ENCODE measurements around the gene PSPN.

Gene PSPN

DNA sequence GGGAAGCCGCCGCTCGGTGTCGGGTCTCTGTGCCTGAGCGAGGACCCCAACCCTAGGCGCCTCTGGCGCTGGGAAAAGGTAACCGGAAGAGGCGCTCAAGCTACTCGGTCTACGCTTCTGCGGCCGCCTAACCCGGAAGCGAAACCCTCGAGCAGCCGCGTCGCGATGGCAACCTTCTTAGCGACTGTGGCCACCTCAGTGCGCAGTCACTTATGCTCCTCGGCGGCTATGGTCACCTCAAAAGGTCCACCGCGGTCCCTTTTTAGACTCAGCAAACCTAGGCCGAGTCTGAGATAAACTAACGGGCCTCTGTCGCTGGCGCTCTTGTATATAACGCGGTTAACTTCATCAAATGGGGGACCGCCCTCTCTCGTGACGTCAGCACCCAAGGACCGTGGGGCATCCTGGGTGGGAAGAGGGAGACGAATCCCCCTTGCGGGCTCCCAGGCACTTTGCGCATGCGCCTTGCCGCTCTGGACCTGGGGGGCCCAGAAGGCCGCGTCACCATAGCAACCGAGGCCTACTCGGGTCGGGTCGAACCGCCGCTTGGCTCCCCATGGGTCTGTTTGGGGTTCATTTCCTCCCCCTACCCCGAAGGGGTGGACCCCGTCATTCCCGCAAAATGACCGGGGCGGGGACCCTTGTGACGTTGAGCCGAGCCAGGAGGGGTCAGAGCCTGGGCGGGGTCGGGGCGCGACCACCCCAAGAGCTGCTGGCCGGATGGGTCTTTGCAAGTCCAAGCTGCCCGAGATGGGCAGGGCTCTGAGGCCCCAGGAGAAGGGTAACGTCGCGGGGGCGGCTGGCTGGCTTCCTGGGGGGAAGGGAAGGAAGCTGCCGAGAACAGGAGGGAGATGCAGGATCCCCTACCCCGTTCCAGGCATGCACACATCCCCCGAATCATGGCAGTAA is 17.6 kb upstream of the PSPN start, which contains the start of gene GTF2F1:
Gene GTF2F1 (minus strand): TSS at position 91 of the 909 bp plus-strand sequence. CDS start 169 bp downstream, outside the sequence.
- Mint-ChIP-seq H3K9me3 (no peaks in the 10 kb centered on the region), H3K27me3 (ENCODE audit: low read depth) (no peaks in the 10 kb centered on the region), H3K27ac (peak within 1 kb of the TSS; percentile 97), H3K4me1 (ENCODE audit: low read depth) (peaks cover 27% of the 10 kb centered on the region), H3K36me3 (ENCODE audit: low read depth) (peaks cover 22% of the 10 kb centered on the region), H3K4me3 (peak within 1 kb of the TSS; percentile 98)
- DNase-seq (ENCODE audit: low spot score) = peak; percentile 86

DNA sequence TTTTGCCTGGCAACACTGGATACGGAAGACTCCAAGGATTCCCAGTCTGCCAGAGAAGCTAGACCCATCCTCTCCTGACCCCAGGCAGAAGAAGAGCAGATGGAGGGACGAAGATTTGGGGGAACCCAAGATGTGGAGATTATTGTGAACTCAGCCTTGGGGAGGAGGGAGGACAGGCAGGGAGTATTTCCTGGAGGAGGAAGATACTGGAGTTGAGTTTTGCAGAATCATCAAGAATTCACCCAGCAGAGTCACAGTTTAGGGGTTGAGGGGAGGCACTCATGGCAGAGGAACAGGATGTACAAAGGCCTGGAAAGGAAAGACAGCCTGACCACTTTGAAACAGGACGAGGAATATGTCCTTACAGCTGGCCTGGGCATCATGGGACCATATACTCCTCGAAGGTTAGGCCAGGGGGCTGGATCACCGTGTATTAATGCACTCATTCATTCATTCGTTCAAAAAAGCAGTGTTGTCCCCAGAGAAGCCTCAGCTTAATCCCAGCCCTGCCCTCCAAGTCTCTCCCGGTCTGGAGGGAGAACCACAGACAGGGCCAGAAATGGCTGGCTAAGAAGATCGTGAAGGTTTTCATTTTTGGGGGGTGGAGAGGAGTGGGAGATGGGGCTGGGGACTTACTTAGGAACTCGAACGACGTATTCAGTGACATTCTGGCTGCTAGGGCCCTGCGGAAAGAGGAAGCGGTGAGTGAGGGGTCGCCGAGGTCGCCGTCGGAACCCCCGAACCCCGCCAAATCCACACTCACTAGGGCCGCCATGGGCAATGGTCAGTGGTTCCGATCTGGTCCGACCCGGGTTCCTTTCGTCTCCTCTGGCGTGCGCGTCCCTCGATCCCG is 16.7 kb upstream of the PSPN start:
- Mint-ChIP-seq H3K27ac (peak overlapping the region; percentile 97), H3K4me3 (peak overlapping the region; percentile 98), H3K9me3 (no peaks in the 10 kb centered on the region), H3K4me1 (ENCODE audit: low read depth) (peaks cover 27% of the 10 kb centered on the region), H3K36me3 (ENCODE audit: low read depth) (peaks cover 25% of the 10 kb centered on the region), H3K27me3 (ENCODE audit: low read depth) (no peaks in the 10 kb centered on the region)
- DNase-seq (ENCODE audit: low spot score) = no peak

DNA sequence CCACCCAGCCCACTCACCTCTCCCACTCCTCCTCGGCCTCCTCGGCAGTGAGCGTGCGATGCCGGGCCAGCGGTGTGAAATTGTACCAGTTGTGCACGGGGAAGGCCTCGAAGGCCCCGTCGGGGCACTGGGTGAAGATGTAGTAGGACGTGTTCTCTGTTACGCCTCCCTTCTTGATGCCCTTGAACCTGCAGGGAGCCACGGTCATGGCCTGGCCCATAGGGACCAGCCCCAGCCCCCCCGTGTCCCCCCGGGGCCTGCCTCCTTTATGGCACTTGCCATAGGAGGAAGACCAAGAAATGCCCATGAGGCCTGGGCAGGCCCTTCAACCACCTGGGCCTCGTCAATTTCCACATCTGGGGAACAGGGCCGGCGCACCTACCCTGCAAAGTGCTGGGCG is 11.6 kb upstream of the PSPN start:
- Mint-ChIP-seq H3K9me3 (no peaks in the 10 kb centered on the region), H3K4me3 (no peak overlapping the region), H3K36me3 (ENCODE audit: low read depth) (peaks cover 40% of the 10 kb centered on the region), H3K4me1 (ENCODE audit: low read depth) (peaks cover 13% of the 10 kb centered on the region), H3K27me3 (ENCODE audit: low read depth) (no peaks in the 10 kb centered on the region), H3K27ac (no peak overlapping the region)
- no peak for DNase-seq (ENCODE audit: low spot score)

DNA sequence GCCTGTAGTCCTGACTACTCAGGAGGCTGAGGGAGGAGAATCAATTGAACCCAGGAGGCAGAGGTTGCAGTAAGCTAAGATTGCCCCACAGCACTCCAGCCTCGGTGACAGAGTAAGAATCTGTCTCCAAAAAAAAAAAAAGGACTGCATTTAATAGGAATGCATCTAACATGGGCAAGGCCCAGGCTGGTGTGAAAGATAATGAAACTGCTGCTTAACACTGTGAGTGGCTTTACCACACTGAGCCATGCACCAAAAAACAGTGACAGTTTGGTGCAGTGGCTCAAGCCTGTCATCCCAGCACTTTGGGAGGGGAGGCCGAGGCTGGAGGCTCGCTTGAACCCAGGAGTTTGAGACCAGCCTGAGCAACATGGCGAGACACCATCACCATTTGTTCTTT is 8.6 kb upstream of the PSPN start:
- H3K9me3 Mint-ChIP-seq = no peaks in the 10 kb centered on the region
- H3K27ac Mint-ChIP-seq = no peak overlapping the region
- no peaks in the 10 kb centered on the region for H3K27me3 Mint-ChIP-seq (ENCODE audit: low read depth)
- DNase-seq (ENCODE audit: low spot score) = no peak
- H3K4me1 Mint-ChIP-seq (ENCODE audit: low read depth) = no peaks in the 10 kb centered on the region
- H3K36me3 Mint-ChIP-seq (ENCODE audit: low read depth) = peaks cover 50% of the 10 kb centered on the region
- H3K4me3 Mint-ChIP-seq = no peak overlapping the region

DNA sequence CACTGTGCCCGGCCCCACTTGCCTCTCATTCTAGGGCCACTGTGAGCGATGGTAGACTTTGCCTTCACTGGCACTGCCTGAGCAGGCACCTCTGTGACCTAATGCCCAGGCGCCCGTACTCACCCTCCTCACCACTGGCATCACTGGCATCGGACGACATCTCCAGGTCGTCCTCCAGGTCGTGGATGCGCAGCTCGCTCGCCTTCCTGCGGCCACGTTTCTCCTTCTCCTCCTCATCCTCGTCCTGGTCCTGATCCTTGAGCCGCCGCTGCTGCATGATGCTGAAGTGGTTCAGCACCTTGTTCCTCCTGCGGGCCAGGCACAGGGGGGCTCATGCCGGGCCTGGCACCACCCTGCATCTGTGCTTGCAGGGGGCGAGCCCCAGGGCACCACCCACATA is 7.5 kb upstream of the PSPN start:
- DNase-seq (ENCODE audit: low spot score) = no peak
- no peaks in the 10 kb centered on the region for H3K9me3 Mint-ChIP-seq
- no peaks in the 10 kb centered on the region for H3K27me3 Mint-ChIP-seq (ENCODE audit: low read depth)
- H3K4me3 Mint-ChIP-seq = no peak overlapping the region
- no peaks in the 10 kb centered on the region for H3K4me1 Mint-ChIP-seq (ENCODE audit: low read depth)
- peaks cover 53% of the 10 kb centered on the region for H3K36me3 Mint-ChIP-seq (ENCODE audit: low read depth)
- no peak overlapping the region for H3K27ac Mint-ChIP-seq

DNA sequence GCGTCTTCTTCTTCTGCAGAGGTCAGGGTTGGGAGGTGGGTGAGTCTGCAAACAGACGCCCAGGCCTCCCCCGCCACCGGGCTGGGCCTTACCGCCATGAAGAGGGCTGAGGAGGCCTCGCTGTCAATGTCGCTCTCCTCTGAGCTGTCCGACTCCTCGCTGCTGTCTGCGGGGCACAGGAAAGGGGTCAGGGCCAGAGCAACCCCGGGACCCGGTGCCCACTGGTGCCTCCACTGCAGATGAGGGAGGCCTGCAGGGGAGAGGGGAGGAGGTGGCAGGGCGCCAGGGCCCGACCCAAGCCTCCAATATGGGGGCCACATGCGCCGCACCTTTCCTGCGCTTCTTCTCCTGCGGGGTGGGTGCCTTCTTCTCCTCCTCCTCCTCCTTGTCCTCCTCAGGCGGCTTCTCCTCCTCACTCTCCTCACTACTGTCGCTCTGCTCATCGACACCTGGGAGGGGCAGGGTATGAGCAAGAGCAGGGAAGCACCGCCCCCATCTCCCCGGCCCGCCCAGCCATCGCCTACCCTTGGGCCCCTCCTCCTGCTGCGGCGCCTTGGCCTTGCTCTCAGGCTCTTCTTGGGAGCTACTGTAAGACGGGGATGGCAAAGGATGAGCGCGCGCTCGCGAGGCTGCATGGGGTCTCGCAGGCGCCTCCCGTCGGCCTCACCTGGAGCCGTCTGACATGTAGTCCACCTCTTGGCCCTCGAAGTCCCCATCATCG is 5.5 kb upstream of the PSPN start:
- no peak overlapping the region for H3K4me3 Mint-ChIP-seq
- no peak overlapping the region for H3K27ac Mint-ChIP-seq
- peaks cover 45% of the 10 kb centered on the region for H3K36me3 Mint-ChIP-seq (ENCODE audit: low read depth)
- no peaks in the 10 kb centered on the region for H3K9me3 Mint-ChIP-seq
- H3K4me1 Mint-ChIP-seq (ENCODE audit: low read depth) = no peaks in the 10 kb centered on the region
- DNase-seq (ENCODE audit: low spot score) = no peak
- no peaks in the 10 kb centered on the region for H3K27me3 Mint-ChIP-seq (ENCODE audit: low read depth)

DNA sequence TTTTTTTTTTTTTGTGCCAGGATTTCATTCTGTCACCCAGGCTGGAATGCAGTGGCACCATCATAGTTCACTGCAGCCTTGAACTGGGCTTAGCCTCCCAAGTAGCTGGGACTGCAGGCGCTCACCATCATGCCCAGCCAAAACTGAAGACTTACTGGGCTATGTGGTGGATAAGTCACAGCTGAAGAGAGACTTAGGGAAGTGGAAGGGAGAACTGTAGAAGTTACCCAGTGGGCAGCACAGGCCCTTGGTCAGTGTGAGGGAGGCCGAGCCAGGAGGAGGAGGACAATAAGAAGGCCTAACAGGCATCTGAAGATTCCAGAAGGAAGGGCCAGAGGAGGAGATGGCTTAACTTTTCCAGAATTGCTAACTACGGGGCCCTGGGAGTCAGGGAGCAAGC is 4.0 kb upstream of the PSPN start:
- DNase-seq (ENCODE audit: low spot score) = no peak
- peaks cover 41% of the 10 kb centered on the region for H3K36me3 Mint-ChIP-seq (ENCODE audit: low read depth)
- no peaks in the 10 kb centered on the region for H3K9me3 Mint-ChIP-seq
- H3K4me1 Mint-ChIP-seq (ENCODE audit: low read depth) = no peaks in the 10 kb centered on the region
- no peaks in the 10 kb centered on the region for H3K27me3 Mint-ChIP-seq (ENCODE audit: low read depth)
- peak overlapping the region; percentile 42 for H3K27ac Mint-ChIP-seq
- no peak overlapping the region for H3K4me3 Mint-ChIP-seq

DNA sequence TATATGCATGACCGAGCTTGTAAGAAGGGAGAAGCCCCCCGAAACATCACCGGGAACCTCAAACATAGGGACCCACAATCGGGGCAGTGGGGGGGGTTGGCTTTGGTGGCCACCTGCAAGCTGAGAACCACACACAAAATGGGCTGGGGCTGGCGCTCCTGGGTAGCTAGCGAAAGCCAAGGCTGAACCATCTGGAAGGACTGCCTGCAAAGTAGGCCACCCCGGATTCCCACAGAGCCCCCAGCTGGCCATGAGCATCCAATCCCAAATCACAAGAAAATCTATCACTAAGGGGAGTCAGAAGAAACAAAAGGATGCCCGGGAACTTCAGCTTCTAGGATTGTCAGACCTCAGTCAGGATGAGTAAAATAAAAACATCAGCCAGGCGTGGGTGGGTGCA is 2.8 kb upstream of the PSPN start:
- no peaks in the 10 kb centered on the region for H3K9me3 Mint-ChIP-seq
- H3K4me1 Mint-ChIP-seq (ENCODE audit: low read depth) = peaks cover 4% of the 10 kb centered on the region
- H3K27me3 Mint-ChIP-seq (ENCODE audit: low read depth) = no peaks in the 10 kb centered on the region
- H3K4me3 Mint-ChIP-seq = no peak overlapping the region
- H3K36me3 Mint-ChIP-seq (ENCODE audit: low read depth) = peaks cover 40% of the 10 kb centered on the region
- no peak overlapping the region for H3K27ac Mint-ChIP-seq
- DNase-seq (ENCODE audit: low spot score) = no peak

DNA sequence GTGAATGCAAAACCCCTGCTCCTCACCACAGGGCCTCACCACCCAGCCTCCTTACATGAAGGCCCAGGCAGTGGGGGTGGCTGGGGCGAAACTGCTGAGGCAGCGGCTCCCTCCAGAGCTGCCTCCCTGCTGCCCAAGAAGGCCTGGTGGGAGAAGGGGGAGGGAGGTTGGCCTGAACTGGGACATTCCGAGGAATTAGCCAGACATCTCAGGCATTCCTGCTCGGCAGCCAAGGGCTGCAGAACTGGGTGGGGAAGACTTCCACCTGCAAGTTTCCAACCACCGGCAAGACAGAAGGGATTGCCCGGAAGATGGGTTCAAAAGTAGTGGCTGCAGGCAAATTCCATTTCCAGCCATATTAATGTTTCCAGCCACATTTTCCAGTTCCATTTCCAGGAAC is 2.3 kb upstream of the PSPN start:
- Mint-ChIP-seq H3K4me1 (ENCODE audit: low read depth) (peaks cover 5% of the 10 kb centered on the region), H3K9me3 (no peaks in the 10 kb centered on the region), H3K27me3 (ENCODE audit: low read depth) (no peaks in the 10 kb centered on the region), H3K36me3 (ENCODE audit: low read depth) (peaks cover 36% of the 10 kb centered on the region), H3K27ac (no peak overlapping the region), H3K4me3 (no peak overlapping the region)
- no peak for DNase-seq (ENCODE audit: low spot score)

DNA sequence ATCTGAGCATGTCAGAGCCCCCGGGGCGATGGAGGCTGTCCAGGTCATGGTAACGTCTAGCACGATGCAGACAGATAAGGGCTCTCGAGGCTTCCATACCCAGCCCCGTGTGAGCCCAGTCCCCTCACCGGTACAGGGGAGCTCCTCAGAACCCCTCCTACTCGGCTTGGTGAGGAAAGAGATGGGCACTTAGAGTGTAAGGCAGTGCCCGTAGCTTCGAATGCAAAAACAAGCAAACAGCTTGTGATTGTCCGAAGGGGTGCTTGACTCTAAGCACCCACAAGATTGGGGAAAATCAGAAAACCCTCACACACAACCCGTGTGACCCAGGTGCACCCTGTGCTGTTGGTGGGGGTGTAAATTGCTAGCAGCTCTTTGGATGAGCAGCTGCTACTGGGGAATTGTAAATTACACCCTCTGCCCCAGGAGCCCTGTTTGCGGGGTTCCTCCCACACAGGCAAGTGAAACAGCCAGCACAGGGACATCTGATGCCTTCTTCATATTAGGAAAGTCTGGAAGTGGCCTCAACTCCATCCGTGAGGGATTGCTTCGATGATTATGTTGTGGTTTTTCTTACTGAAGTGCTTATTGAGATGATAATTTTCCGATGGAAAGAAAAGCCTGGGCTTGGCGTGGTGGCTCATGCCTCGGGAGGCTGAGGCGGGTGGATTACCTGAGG is 918 bp upstream of the PSPN start:
- Mint-ChIP-seq H3K36me3 (ENCODE audit: low read depth) (peaks cover 27% of the 10 kb centered on the region), H3K9me3 (no peaks in the 10 kb centered on the region), H3K4me1 (ENCODE audit: low read depth) (peaks cover 9% of the 10 kb centered on the region), H3K27ac (no peak overlapping the region), H3K27me3 (ENCODE audit: low read depth) (no peaks in the 10 kb centered on the region), H3K4me3 (no peak overlapping the region)
- no peak for DNase-seq (ENCODE audit: low spot score)

DNA sequence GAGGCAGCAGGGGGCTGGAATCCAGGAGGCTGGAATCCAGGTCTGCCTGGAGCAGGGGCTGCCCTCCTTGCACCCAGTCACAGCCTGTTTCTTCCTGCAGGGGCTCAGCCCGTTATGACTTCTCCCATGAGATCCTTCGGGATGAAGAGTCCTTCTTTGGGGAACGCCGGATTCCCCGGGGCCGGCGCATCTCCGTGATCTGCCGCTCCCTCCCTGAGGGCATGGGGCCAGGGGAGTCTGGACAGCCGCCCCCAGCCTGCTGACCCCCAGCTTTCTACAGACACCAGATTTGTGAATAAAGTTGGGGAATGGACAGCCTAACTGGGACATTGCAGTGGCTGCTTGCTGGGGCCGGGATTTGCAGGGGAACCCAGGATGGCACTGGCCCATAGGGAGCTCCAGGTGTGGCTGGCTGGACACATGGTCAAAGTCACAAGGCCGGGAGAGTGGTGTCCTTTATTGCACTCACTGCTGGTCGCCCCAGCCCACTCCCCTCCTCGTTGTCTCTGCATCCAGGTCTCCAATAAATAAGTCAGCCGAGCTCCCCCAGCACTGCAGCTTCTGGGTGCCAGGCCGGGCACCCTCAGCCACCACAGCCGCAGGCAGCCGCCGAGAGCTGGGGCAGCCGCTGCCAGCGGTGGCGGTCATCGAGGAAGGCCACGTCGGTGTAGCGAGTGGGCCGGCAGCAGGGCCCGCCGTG is 872 bp downstream of the PSPN start:
- H3K9me3 Mint-ChIP-seq = no peaks in the 10 kb centered on the region
- DNase-seq (ENCODE audit: low spot score) = no peak
- peaks cover 12% of the 10 kb centered on the region for H3K36me3 Mint-ChIP-seq (ENCODE audit: low read depth)
- peaks cover 12% of the 10 kb centered on the region for H3K4me1 Mint-ChIP-seq (ENCODE audit: low read depth)
- H3K4me3 Mint-ChIP-seq = no peak overlapping the region
- no peaks in the 10 kb centered on the region for H3K27me3 Mint-ChIP-seq (ENCODE audit: low read depth)
- no peak overlapping the region for H3K27ac Mint-ChIP-seq

DNA sequence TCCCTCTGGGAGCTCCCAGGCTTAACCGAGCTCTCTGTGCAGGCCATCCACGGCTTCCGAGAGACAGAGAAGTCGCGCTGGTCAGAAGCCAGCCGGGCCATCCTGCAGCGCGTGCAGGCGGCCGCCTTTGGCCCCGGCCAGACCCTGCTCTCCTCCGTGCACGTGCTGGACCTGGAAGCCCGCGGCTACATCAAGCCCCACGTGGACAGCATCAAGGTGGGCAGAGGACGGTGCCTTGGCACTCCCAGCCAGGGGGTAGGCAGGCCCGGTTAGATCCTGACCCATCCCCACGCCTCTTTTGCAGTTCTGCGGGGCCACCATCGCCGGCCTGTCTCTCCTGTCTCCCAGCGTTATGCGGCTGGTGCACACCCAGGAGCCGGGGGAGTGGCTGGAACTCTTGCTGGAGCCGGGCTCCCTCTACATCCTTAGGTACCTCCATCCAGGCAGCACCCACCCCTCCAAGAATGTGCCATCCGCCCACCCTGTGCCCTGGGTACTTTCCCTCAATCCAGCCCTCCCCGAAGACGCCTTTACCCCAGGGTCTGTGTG is 1.5 kb downstream of the PSPN start:
- Mint-ChIP-seq H3K36me3 (ENCODE audit: low read depth) (peaks cover 13% of the 10 kb centered on the region), H3K4me1 (ENCODE audit: low read depth) (peaks cover 16% of the 10 kb centered on the region), H3K27me3 (ENCODE audit: low read depth) (no peaks in the 10 kb centered on the region), H3K4me3 (peak overlapping the region; percentile 88), H3K9me3 (no peaks in the 10 kb centered on the region), H3K27ac (no peak overlapping the region)
- no peak for DNase-seq (ENCODE audit: low spot score)

DNA sequence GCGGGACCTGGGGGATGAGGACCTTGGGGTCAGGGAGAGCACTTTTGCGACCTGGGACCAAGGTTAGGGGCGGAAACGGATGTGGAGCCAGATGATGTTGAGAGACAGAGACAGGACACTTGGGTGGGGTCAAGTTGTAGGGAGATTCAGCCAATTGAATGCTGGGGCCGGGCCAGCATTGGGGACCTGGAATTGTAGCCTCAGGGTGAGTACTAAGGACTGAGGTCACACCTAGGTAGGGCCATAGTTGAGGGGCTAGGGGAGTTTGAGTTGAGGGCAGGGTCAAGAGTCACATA is 2.0 kb downstream of the PSPN start:
- no peak for DNase-seq (ENCODE audit: low spot score)
- no peaks in the 10 kb centered on the region for H3K9me3 Mint-ChIP-seq
- H3K4me1 Mint-ChIP-seq (ENCODE audit: low read depth) = peaks cover 16% of the 10 kb centered on the region
- H3K27ac Mint-ChIP-seq = peak overlapping the region; percentile 91
- no peaks in the 10 kb centered on the region for H3K27me3 Mint-ChIP-seq (ENCODE audit: low read depth)
- peak overlapping the region; percentile 88 for H3K4me3 Mint-ChIP-seq
- H3K36me3 Mint-ChIP-seq (ENCODE audit: low read depth) = peaks cover 14% of the 10 kb centered on the region

Data from T-helper 2 cell treated with Interferon-gamma antibody and Interleukin-4, amounts not matched to agents 5 μg/mL and 100 μg/mL, for 36 hours (primary cell).